NB4 (cell line): ENCODE data around the gene LRRC49.

Experiments used
- CTCF ChIP-seq: IDR thresholded peaks from one replicate; pipeline ENCODE4 v1.5.1; 2012; ENCODE audit warnings: low read depth, low read length
- MYC ChIP-seq: IDR thresholded peaks from 2 replicates; pipeline ENCODE4 v1.6.1; 2011; ENCODE audit warnings: low read depth, low read length
- POLR2A ChIP-seq: IDR thresholded peaks from 2 replicates; pipeline ENCODE4 v1.6.1; 2011; ENCODE audit warnings: mild to moderate bottlenecking; ENCODE audit not compliant: insufficient read length; ENCODE audit errors: extremely low read depth
- TF ChIP-seq, protein P1 (sequence below): IDR thresholded peaks from 2 replicates; pipeline ENCODE4 v1.6.1; 2011; ENCODE audit warnings: low read depth, low read length

GRCh38 chr15:70920981-70921696, 28.5 kb downstream of the LRRC49 start:
- TF ChIP-seq CTCF: no peak
- TF ChIP-seq POLR2A: no peak
- no peak for TF ChIP-seq MYC
- TF ChIP-seq, protein P1, sequence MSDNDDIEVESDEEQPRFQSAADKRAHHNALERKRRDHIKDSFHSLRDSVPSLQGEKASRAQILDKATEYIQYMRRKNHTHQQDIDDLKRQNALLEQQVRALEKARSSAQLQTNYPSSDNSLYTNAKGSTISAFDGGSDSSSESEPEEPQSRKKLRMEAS: no peak
